Measurements from ENCODE around the gene CCIN.
"Not testable (repeated sequence)": the region's sequence is repeated elsewhere in the genome, so short reads cannot be mapped to it uniquely, and the experiment has no call there.

CCIN gene

GRCh38 chr9:36141288-36141687 is 27.9 kb upstream of the CCIN start:
- DNase-seq, result no peak

- DNase-seq, result no peak
These were observed 27.4 kb upstream of the CCIN start for GRCh38 chr9:36141761-36142160.

GRCh38 chr9:36142510-36143244 is 26.5 kb upstream of the CCIN start:
- peak in 1 of 2 donors; percentile 39 for DNase-seq

GRCh38 chr9:36143245-36143641 is 25.9 kb upstream of the CCIN start:
- no peak for DNase-seq

GRCh38 chr9:36144309-36145232 is 24.6 kb upstream of the CCIN start:
- DNase-seq, result peak; percentile 49 to 52

GRCh38 chr9:36145970-36146369 is 23.2 kb upstream of the CCIN start:
- DNase-seq, result no peak

GRCh38 chr9:36146651-36147050 is 22.5 kb upstream of the CCIN start:
- DNase-seq, result no peak

GRCh38 chr9:36147441-36148175 is 21.6 kb upstream of the CCIN start:
- no peak for DNase-seq

GRCh38 chr9:36148311-36149051 is 20.7 kb upstream of the CCIN start:
- peak; percentile 74 to 82 for DNase-seq

GRCh38 chr9:36149197-36149596 is 20.0 kb upstream of the CCIN start:
- DNase-seq, result no peak

GRCh38 chr9:36150574-36151315 is 18.4 kb upstream of the CCIN start:
- DNase-seq, result no peak

GRCh38 chr9:36151316-36152210 is 17.6 kb upstream of the CCIN start:
- peak; percentile 89 to 92 for DNase-seq

GRCh38 chr9:36152741-36153438 is 16.3 kb upstream of the CCIN start:
- no peak for DNase-seq

- no peak for DNase-seq
These were observed 15.4 kb upstream of the CCIN start for GRCh38 chr9:36153746-36154145.

GRCh38 chr9:36154331-36154952 is 14.7 kb upstream of the CCIN start:
- peak in 1 of 2 donors; percentile 64 for DNase-seq

GRCh38 chr9:36156116-36156515 is 13.1 kb upstream of the CCIN start:
- no peak for DNase-seq

- DNase-seq, result no peak
These were observed 11.1 kb upstream of the CCIN start for GRCh38 chr9:36158122-36158521.

- no peak for DNase-seq
These were observed 10.3 kb upstream of the CCIN start for GRCh38 chr9:36158917-36159316.

- not testable (repeated sequence) for DNase-seq
These were observed 9.7 kb upstream of the CCIN start for GRCh38 chr9:36159509-36159908.

- not testable (repeated sequence) for DNase-seq
These were observed 9.1 kb upstream of the CCIN start for GRCh38 chr9:36160126-36160525.

Data from CD4-positive, alpha-beta T cell treated with Interleukin-4 for 1 hour (primary cell).